ENCODE data around the gene ITGB8. TPM values are rescaled to one million over a fixed set of nuclear protein-coding genes. Genes with fewer than 3 reads are reported as not detected.

Gene ITGB8
- total and polyA plus RNA-seq, 2 experiments from 2014 or later = 0.71 to 3.0 TPM

DNA sequence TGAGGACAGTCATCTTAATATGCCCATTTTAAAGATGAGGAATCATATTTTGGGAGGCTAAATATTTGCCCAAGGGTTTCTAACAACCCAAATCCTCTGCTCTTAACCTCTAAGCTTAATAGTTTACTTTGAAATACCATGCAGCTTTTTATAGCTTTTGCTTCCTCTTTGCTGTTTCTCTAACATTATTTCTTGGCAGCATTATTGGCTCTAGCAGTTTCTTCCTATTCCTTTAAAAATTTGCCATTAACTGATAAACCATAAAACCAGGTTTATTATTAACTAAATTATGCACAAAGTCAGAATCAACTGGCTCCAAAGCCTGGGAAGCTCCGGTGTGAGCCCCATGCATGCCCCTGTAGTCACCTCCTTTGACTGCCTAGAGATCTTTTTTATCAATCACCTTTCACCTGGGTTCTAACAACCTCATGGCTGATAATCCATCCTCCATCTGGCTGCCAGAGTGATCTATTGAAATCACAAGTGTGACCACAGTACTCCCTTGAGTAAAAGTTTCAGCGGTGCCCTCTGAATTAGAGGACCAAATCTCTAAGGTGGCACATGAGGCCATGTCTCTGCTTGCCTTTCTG lies 62.4 kb downstream of the ITGB8 start:
- Histone ChIP-seq H3F3A (replicated peaks; ENCODE audit: low read depth) (no peaks in the 10 kb centered on the region), H3K79me2 (replicated peaks; ENCODE audit: insufficient read depth) (no peaks in the 10 kb centered on the region), H2AFZ (no peak overlapping the region), H4K20me1 (replicated peaks; ENCODE audit: insufficient read depth) (no peaks in the 10 kb centered on the region), H3K4me2 (no peak overlapping the region), H3K4me3 (no peak overlapping the region), H3K27ac (ENCODE audit: low read depth) (no peak overlapping the region), H3K9me2 (ENCODE audit: insufficient read depth) (no peaks in the 10 kb centered on the region; the same call in 1 of the 2 replicates), H3K4me1 (ENCODE audit: insufficient read depth) (no peaks in the 10 kb centered on the region), H3K36me3 (ENCODE audit: insufficient read depth) (no peaks in the 10 kb centered on the region), H3K27me3 (ENCODE audit: insufficient read depth) (no peaks in the 10 kb centered on the region)
- TF ChIP-seq POLR2AphosphoS5 (IDR thresholded peaks at IDR 0.05; ENCODE audit: low read depth) (no peak), EZH2 (IDR thresholded peaks at IDR 0.05; ENCODE audit: low read depth, unreplicated experiment) (no peak), JUNB (IDR thresholded peaks at IDR 0.05; ENCODE audit: unreplicated experiment) (no peak), CREB1 (CRISPR knock-in tag; IDR thresholded peaks at IDR 0.05; ENCODE audit: low read depth) (no peak), STAT1 (IDR thresholded peaks at IDR 0.05; ENCODE audit: unreplicated experiment) (no peak), ZNF331 (CRISPR knock-in tag; IDR thresholded peaks at IDR 0.05; ENCODE audit: low read depth) (no peak), EZH2phosphoT487 (IDR thresholded peaks at IDR 0.05; ENCODE audit: unreplicated experiment) (no peak), ZNF114 (CRISPR knock-in tag; IDR thresholded peaks at IDR 0.05) (no peak), NANOG (IDR thresholded peaks at IDR 0.05; ENCODE audit: borderline replicate concordance) (no peak)
- TF ChIP-seq, protein P1, sequence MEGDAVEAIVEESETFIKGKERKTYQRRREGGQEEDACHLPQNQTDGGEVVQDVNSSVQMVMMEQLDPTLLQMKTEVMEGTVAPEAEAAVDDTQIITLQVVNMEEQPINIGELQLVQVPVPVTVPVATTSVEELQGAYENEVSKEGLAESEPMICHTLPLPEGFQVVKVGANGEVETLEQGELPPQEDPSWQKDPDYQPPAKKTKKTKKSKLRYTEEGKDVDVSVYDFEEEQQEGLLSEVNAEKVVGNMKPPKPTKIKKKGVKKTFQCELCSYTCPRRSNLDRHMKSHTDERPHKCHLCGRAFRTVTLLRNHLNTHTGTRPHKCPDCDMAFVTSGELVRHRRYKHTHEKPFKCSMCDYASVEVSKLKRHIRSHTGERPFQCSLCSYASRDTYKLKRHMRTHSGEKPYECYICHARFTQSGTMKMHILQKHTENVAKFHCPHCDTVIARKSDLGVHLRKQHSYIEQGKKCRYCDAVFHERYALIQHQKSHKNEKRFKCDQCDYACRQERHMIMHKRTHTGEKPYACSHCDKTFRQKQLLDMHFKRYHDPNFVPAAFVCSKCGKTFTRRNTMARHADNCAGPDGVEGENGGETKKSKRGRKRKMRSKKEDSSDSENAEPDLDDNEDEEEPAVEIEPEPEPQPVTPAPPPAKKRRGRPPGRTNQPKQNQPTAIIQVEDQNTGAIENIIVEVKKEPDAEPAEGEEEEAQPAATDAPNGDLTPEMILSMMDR (conservative IDR thresholded peaks at IDR 0.05; ENCODE audit: low read depth in 2 of 2) = no peak
- TF ChIP-seq, protein P2, sequence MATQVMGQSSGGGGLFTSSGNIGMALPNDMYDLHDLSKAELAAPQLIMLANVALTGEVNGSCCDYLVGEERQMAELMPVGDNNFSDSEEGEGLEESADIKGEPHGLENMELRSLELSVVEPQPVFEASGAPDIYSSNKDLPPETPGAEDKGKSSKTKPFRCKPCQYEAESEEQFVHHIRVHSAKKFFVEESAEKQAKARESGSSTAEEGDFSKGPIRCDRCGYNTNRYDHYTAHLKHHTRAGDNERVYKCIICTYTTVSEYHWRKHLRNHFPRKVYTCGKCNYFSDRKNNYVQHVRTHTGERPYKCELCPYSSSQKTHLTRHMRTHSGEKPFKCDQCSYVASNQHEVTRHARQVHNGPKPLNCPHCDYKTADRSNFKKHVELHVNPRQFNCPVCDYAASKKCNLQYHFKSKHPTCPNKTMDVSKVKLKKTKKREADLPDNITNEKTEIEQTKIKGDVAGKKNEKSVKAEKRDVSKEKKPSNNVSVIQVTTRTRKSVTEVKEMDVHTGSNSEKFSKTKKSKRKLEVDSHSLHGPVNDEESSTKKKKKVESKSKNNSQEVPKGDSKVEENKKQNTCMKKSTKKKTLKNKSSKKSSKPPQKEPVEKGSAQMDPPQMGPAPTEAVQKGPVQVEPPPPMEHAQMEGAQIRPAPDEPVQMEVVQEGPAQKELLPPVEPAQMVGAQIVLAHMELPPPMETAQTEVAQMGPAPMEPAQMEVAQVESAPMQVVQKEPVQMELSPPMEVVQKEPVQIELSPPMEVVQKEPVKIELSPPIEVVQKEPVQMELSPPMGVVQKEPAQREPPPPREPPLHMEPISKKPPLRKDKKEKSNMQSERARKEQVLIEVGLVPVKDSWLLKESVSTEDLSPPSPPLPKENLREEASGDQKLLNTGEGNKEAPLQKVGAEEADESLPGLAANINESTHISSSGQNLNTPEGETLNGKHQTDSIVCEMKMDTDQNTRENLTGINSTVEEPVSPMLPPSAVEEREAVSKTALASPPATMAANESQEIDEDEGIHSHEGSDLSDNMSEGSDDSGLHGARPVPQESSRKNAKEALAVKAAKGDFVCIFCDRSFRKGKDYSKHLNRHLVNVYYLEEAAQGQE (IDR thresholded peaks at IDR 0.05; ENCODE audit: unreplicated experiment) = no peak
- TF ChIP-seq, protein P3, sequence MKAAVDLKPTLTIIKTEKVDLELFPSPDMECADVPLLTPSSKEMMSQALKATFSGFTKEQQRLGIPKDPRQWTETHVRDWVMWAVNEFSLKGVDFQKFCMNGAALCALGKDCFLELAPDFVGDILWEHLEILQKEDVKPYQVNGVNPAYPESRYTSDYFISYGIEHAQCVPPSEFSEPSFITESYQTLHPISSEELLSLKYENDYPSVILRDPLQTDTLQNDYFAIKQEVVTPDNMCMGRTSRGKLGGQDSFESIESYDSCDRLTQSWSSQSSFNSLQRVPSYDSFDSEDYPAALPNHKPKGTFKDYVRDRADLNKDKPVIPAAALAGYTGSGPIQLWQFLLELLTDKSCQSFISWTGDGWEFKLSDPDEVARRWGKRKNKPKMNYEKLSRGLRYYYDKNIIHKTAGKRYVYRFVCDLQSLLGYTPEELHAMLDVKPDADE (IDR thresholded peaks at IDR 0.05) = no peak
- TF ChIP-seq, protein P4, sequence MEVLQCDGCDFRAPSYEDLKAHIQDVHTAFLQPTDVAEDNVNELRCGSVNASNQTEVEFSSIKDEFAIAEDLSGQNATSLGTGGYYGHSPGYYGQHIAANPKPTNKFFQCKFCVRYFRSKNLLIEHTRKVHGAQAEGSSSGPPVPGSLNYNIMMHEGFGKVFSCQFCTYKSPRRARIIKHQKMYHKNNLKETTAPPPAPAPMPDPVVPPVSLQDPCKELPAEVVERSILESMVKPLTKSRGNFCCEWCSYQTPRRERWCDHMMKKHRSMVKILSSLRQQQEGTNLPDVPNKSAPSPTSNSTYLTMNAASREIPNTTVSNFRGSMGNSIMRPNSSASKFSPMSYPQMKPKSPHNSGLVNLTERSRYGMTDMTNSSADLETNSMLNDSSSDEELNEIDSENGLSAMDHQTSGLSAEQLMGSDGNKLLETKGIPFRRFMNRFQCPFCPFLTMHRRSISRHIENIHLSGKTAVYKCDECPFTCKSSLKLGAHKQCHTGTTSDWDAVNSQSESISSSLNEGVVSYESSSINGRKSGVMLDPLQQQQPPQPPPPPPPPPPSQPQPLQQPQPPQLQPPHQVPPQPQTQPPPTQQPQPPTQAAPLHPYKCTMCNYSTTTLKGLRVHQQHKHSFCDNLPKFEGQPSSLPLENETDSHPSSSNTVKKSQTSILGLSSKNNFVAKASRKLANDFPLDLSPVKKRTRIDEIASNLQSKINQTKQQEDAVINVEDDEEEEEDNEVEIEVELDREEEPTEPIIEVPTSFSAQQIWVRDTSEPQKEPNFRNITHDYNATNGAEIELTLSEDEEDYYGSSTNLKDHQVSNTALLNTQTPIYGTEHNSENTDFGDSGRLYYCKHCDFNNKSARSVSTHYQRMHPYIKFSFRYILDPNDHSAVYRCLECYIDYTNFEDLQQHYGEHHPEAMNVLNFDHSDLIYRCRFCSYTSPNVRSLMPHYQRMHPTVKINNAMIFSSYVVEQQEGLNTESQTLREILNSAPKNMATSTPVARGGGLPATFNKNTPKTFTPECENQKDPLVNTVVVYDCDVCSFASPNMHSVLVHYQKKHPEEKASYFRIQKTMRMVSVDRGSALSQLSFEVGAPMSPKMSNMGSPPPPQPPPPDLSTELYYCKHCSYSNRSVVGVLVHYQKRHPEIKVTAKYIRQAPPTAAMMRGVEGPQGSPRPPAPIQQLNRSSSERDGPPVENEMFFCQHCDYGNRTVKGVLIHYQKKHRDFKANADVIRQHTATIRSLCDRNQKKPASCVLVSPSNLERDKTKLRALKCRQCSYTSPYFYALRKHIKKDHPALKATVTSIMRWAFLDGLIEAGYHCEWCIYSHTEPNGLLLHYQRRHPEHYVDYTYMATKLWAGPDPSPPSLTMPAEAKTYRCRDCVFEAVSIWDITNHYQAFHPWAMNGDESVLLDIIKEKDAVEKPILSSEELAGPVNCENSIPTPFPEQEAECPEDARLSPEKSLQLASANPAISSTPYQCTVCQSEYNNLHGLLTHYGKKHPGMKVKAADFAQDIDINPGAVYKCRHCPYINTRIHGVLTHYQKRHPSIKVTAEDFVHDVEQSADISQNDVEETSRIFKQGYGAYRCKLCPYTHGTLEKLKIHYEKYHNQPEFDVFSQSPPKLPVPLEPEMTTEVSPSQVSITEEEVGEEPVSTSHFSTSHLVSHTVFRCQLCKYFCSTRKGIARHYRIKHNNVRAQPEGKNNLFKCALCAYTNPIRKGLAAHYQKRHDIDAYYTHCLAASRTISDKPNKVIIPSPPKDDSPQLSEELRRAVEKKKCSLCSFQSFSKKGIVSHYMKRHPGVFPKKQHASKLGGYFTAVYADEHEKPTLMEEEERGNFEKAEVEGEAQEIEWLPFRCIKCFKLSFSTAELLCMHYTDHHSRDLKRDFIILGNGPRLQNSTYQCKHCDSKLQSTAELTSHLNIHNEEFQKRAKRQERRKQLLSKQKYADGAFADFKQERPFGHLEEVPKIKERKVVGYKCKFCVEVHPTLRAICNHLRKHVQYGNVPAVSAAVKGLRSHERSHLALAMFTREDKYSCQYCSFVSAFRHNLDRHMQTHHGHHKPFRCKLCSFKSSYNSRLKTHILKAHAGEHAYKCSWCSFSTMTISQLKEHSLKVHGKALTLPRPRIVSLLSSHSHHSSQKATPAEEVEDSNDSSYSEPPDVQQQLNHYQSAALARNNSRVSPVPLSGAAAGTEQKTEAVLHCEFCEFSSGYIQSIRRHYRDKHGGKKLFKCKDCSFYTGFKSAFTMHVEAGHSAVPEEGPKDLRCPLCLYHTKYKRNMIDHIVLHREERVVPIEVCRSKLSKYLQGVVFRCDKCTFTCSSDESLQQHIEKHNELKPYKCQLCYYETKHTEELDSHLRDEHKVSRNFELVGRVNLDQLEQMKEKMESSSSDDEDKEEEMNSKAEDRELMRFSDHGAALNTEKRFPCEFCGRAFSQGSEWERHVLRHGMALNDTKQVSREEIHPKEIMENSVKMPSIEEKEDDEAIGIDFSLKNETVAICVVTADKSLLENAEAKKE (CRISPR knock-in tag; IDR thresholded peaks at IDR 0.05) = no peak
- Mint-ChIP-seq H3K9me3 (no peaks in the 10 kb centered on the region; the same call in 2 of the 3 replicates), H3K36me3 (ENCODE audit: low read depth) (no peaks in the 10 kb centered on the region), H3K4me1 (no peaks in the 10 kb centered on the region), H3K4me3 (no peak overlapping the region), H3K27me3 (ENCODE audit: insufficient read depth, low read depth, poor library complexity) (peaks cover 2% of the 10 kb centered on the region), H3K27ac (no peak overlapping the region)
- ATAC-seq (no peak), DNase-seq (ENCODE audit: low spot score) (no peak)

Data from GM23338 (cell line).